Type B pancreatic cell (in vitro differentiated cells): ENCODE results near the gene CD300LB. TPM values are rescaled to one million over a fixed set of nuclear protein-coding genes. Genes with fewer than 3 reads are reported as not detected.
"Not testable (repeated sequence)": the region's sequence is repeated elsewhere in the genome, so short reads cannot be mapped to it uniquely, and the experiment has no call there.

Experiments
- DNase-seq: peaks from one replicate; pipeline ENCODE4 v3.0.0; 2021; ENCODE audit warnings: mixed read lengths; ENCODE audit not compliant: unreplicated experiment; ENCODE audit errors: extremely low spot score
- H3K27ac Mint-ChIP-seq: 2 replicates; pipeline ENCODE4 v1.8.0; 2021; ENCODE audit warnings: mild to moderate bottlenecking, mixed read lengths
- H3K27me3 Mint-ChIP-seq: 2 replicates; pipeline ENCODE4 v1.8.0; 2021; ENCODE audit warnings: mixed read lengths
- H3K36me3 Mint-ChIP-seq: 2 replicates; pipeline ENCODE4 v1.8.0; 2021; ENCODE audit warnings: mixed read lengths
- H3K4me1 Mint-ChIP-seq: one replicate; pipeline ENCODE4 v1.8.0; 2021; ENCODE audit warnings: mixed read lengths; ENCODE audit not compliant: unreplicated experiment
- H3K4me3 Mint-ChIP-seq: 2 replicates; pipeline ENCODE4 v1.8.0; 2021; ENCODE audit warnings: mild to moderate bottlenecking, mixed read lengths
- H3K9me3 Mint-ChIP-seq: 2 replicates; pipeline ENCODE4 v1.8.0; 2021; ENCODE audit warnings: mixed read lengths
- total RNA-seq: library from RNA; stranded (reverse); gene quantifications from 2 replicates; pipeline ENCODE4 v1.2.1, GENCODE V29; 2021; ENCODE audit warnings: low replicate concordance
- TF ChIP-seq, protein P1 (sequence below): fragments of 200-600 bp; sonication (generic); conservative IDR thresholded peaks from 2 replicates; pipeline ENCODE4 v1.5.0; 2021; ENCODE audit warnings: antibody characterized with exemption, mild to moderate bottlenecking

CD300LB gene
- total RNA-seq, 1 donor from 2014 or later = not detected

DNA sequence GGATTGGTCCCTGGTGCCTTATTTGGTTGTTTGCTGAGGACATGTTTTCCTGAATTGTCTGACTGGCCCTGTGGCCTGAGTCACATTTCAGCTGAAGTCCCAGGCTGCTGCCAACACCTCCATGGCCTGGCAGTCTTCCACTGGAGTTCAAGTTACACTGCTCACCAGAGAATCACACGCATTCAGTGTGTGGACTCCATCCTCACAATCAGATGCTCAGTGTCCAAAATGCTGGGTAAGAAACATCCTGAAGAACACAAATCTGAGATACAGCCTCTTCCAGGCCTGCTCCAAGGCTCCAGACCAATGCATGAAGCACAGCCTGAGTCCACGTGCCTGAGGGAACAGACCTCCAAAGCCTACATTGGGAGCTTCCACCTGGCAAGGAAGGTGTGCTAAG lies 19.2 kb downstream of the CD300LB start:
- peaks cover 50% of the 10 kb centered on the region for H3K27me3 Mint-ChIP-seq
- H3K36me3 Mint-ChIP-seq = peaks cover 10% of the 10 kb centered on the region
- no peak overlapping the region for H3K27ac Mint-ChIP-seq
- H3K9me3 Mint-ChIP-seq = peaks cover 12% of the 10 kb centered on the region
- H3K4me1 Mint-ChIP-seq = peaks cover 8% of the 10 kb centered on the region
- TF ChIP-seq, protein P1, sequence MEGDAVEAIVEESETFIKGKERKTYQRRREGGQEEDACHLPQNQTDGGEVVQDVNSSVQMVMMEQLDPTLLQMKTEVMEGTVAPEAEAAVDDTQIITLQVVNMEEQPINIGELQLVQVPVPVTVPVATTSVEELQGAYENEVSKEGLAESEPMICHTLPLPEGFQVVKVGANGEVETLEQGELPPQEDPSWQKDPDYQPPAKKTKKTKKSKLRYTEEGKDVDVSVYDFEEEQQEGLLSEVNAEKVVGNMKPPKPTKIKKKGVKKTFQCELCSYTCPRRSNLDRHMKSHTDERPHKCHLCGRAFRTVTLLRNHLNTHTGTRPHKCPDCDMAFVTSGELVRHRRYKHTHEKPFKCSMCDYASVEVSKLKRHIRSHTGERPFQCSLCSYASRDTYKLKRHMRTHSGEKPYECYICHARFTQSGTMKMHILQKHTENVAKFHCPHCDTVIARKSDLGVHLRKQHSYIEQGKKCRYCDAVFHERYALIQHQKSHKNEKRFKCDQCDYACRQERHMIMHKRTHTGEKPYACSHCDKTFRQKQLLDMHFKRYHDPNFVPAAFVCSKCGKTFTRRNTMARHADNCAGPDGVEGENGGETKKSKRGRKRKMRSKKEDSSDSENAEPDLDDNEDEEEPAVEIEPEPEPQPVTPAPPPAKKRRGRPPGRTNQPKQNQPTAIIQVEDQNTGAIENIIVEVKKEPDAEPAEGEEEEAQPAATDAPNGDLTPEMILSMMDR = no peak
- no peak overlapping the region for H3K4me3 Mint-ChIP-seq
- DNase-seq = no peak

DNA sequence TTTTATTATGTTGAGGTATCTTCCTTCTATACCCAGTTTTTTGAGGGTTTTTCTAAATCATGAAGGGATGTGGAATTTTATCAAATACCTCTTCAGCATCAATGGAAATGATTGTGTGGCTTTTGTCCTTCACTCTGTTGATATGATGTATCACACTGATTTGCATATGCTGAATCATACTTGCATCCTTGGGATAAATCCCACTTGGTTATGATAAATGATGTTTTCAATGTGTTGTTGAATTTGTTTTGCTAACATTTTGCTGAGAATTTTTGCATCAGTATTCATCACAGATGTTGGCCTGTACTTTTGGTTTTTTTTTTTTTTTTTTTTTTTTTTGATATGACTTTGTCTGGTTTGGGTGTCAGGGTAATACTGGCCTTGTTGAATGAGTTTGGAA lies 23.1 kb downstream of the CD300LB start:
- no peak for DNase-seq
- Mint-ChIP-seq H3K36me3 (no peaks in the 10 kb centered on the region), H3K4me1 (no peaks in the 10 kb centered on the region), H3K27me3 (peaks cover 24% of the 10 kb centered on the region), H3K27ac (no peak overlapping the region), H3K9me3 (no peaks in the 10 kb centered on the region), H3K4me3 (no peak overlapping the region)
- TF ChIP-seq, protein P1 = no peak

DNA sequence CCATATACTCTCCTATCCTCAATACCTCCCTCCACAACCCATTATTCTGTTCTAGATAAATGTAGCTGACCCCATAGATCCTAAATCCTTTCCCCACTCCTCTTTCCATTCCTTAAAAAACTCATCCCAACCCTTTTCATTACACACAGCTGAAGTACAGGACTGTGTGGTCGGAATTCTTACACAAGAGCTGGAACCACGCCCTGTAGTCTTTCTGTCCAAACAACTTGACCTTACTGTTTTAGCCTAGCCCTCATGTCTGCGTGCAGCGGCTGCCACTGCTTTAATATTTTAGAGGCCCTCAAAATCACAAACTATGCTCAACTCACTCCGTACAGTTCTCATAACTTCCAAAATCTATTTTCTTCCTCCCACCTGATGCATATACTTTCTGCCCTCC lies 27.3 kb downstream of the CD300LB start:
- not testable (repeated sequence) for H3K9me3 Mint-ChIP-seq

DNA sequence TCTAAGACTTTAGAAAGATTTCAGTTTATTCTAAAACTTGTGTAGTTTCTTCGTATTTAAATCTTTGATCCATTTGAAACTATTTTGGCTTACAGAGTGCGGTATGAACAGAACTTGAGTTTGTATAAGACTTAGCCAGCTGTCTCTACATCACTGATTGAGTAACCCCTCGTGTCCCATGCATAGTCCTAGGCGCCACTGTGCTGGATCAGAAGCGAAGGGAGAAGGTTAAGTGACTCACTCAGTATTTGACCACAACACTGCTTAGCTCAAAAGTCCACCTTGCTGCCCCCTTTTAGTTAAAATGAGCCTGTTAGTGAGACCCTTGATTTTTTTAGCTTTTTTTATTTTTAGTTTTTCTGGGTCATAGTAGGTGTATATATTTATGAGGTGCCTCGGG lies 28.4 kb downstream of the CD300LB start:
- no peak overlapping the region for H3K4me3 Mint-ChIP-seq
- no peaks in the 10 kb centered on the region for H3K4me1 Mint-ChIP-seq
- peak; percentile 42 for DNase-seq
- no peak overlapping the region for H3K27ac Mint-ChIP-seq
- TF ChIP-seq, protein P1 = no peak
- H3K27me3 Mint-ChIP-seq = peaks cover 14% of the 10 kb centered on the region
- H3K36me3 Mint-ChIP-seq = no peaks in the 10 kb centered on the region
- H3K9me3 Mint-ChIP-seq = no peaks in the 10 kb centered on the region

More for the DNA sequence above, 27.3 kb downstream of the CD300LB start:
- DNase-seq, H3K36me3 Mint-ChIP-seq, H3K4me3 Mint-ChIP-seq, H3K4me1 Mint-ChIP-seq, H3K27ac Mint-ChIP-seq: not testable (repeated sequence)
- H3K27me3 Mint-ChIP-seq = peaks cover 16% of the 10 kb centered on the region

DNA sequence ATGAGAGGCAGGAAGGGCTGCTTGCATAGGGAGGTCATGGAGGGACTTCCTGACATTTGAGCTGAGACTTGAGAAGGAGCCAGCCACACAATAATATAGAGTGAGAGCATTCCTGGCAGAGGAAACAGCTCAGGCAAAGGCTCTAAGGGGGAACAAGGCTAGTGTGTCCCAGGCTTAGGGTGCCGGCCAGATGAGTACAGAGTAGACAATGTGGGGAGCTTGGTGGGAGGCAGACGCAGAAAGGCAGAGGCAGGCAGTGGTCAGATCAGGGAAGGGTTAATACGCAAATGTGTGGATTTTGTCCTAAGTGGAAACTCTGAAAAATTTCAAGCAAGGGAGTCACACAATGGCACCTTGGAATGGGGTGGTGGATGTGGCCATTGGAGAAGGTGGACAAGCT lies 31.3 kb downstream of the CD300LB start:
- Mint-ChIP-seq H3K27me3 (peaks cover 16% of the 10 kb centered on the region), H3K36me3 (no peaks in the 10 kb centered on the region), H3K9me3 (no peaks in the 10 kb centered on the region), H3K4me1 (no peaks in the 10 kb centered on the region), H3K4me3 (no peak overlapping the region), H3K27ac (no peak overlapping the region)
- TF ChIP-seq, protein P1 = no peak
- DNase-seq = peak; percentile 16

DNA sequence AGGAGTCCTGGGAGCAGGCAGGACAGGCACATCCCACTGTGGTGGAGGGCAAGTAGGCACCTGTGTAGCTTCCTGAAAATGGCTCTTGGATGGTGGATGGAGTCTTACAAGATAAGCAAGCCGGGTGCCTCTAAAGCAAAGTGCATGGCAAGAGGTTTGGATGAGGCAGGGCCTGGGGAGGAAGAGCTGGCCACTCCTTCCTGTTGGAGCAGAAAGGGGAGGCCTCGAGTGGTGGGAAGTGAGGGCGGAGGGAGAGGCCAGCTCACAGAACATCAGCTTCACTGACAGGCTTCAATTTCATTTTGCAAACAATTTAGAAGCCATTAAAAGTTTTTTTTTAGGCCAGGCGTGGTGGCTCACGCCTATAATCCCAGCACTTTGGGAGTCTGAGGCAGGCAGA lies 33.8 kb downstream of the CD300LB start:
- no peaks in the 10 kb centered on the region for H3K9me3 Mint-ChIP-seq
- H3K4me1 Mint-ChIP-seq = no peaks in the 10 kb centered on the region
- no peak for DNase-seq
- no peak overlapping the region for H3K4me3 Mint-ChIP-seq
- TF ChIP-seq, protein P1 = no peak
- no peaks in the 10 kb centered on the region for H3K36me3 Mint-ChIP-seq
- H3K27ac Mint-ChIP-seq = no peak overlapping the region
- peaks cover 25% of the 10 kb centered on the region for H3K27me3 Mint-ChIP-seq
